HCT116 (cell line): Measurements from ENCODE around the gene ARID4A. TPM values are rescaled to one million over a fixed set of nuclear protein-coding genes. Genes with fewer than 3 reads are reported as not detected.

Experiments
- ATAC-seq: fragments of 200-7000 bp; cut with Tn5 transposase; 2 replicates; pipeline ENCODE4 v1.9.1; 2020; ENCODE audit warnings: mild to moderate bottlenecking, moderate library complexity
- BruUV-seq: library from RNA; stranded (reverse); fragments of 400-500 nt; replicated peaks from 2 replicates; lab custom pipeline; 2021; lab: Mats Ljungman, UMichigan
- CTCF ChIA-PET: fragments of 300-600 bp; sonication (Branson Sonifier 250); formaldehyde crosslinking; loops from one replicate; lab custom pipeline; 2021; ENCODE audit warnings: antibody characterized with exemption; lab: Charles Lee
- POLR2A ChIA-PET: fragments of 300-600, 350-600 bp; sonication (Branson Sonifier 250); formaldehyde crosslinking; loops from one replicate; lab custom pipeline; 2021; ENCODE audit warnings: antibody characterized with exemption; lab: Charles Lee
- RAD21 ChIA-PET, 2 experiments: fragments of 300-600 bp; sonication (Branson Sonifier 250); formaldehyde crosslinking; loops; one replicate each; lab custom pipeline; 2023; ENCODE audit warnings: low total read pairs in 2 of 2; ENCODE audit not compliant: uncharacterized antibody in 2 of 2, unreplicated experiment in 2 of 2, low non-redundant PET in 1 of 2; lab: Charles Lee
- DNase-seq: peaks from one replicate; pipeline ENCODE4 v3.0.0-alpha.2; 2010; ENCODE audit warnings: low read depth, low spot score
- H2AFZ ChIP-seq: fragments of 200-600 bp; shearing (Covaris generic), sonication (generic); 2 replicates; pipeline ENCODE4 v1.6.1; 2017; ENCODE audit warnings: low read depth, mixed run types, mixed read lengths, antibody characterized with exemption, low read length; ENCODE audit not compliant: poor library complexity, severe bottlenecking
- H3K27ac ChIP-seq: 2 replicates; pipeline ENCODE4 v1.5.1; 2012; ENCODE audit warnings: low read depth, low read length
- H3K27me3 ChIP-seq: fragments of 200-600 bp; sonication (generic); 2 replicates; pipeline ENCODE4 v1.6.1; 2016; ENCODE audit warnings: mixed run types, low read length, mixed read lengths; ENCODE audit not compliant: insufficient read depth
- H3K36me3 ChIP-seq, 2 experiments: fragments of 200-500 bp in 1 of 2; fragments of 200-600 bp in 1 of 2; sonication (Bioruptor generic) in 1 of 2; sonication (generic) in 1 of 2; 2 replicates each; pipeline versions ENCODE4 v1.5.1 to v1.6.1; 2014 to 2016; ENCODE audit warnings: low read length in 2 of 2, inconsistent platforms in 1 of 2, mixed read lengths in 1 of 2, mixed run types in 1 of 2; ENCODE audit not compliant: insufficient read depth in 2 of 2, control insufficient read depth in 1 of 2
- H3K4me1 ChIP-seq, 2 experiments: fragments of 200-600 bp in 1 of 2; sonication (generic) in 1 of 2; 2 replicates each; pipeline versions ENCODE4 v1.5.1 to v1.6.1; 2012 to 2017; ENCODE audit warnings: low read length in 2 of 2, inconsistent platforms in 1 of 2, mild to moderate bottlenecking in 1 of 2, mixed read lengths in 1 of 2, mixed run types in 1 of 2, moderate library complexity in 1 of 2; ENCODE audit not compliant: insufficient read depth in 2 of 2, control insufficient read depth in 1 of 2
- H3K4me2 ChIP-seq: fragments of 200-600 bp; sonication (generic); 2 replicates; pipeline ENCODE4 v1.6.1; 2017; ENCODE audit warnings: mixed run types, low read length, mixed read lengths
- H3K4me3 ChIP-seq, 2 experiments: fragments of 200-600 bp in 1 of 2; sonication (generic) in 1 of 2; replicated peaks in 1 of 2; 2 replicates each; pipeline ENCODE4 v1.5.1; 2011 to 2016; ENCODE audit warnings: low read length in 2 of 2, control low read depth in 1 of 2, low read depth in 1 of 2, mild to moderate bottlenecking in 1 of 2, mixed read lengths in 1 of 2, mixed run types in 1 of 2
- H3K79me2 ChIP-seq: fragments of 200-600 bp; sonication (generic); 2 replicates; pipeline ENCODE4 v1.6.1; 2017; ENCODE audit warnings: mild to moderate bottlenecking, mixed run types, low read length, moderate library complexity, mixed read lengths; ENCODE audit not compliant: insufficient read depth
- H3K9ac ChIP-seq: fragments of 200-600 bp; sonication (generic); 2 replicates; pipeline ENCODE4 v1.6.1; 2016; ENCODE audit warnings: low read length, mixed read lengths
- H3K9me2 ChIP-seq: fragments of 200-600 bp; sonication (generic), shearing (Covaris generic); 2 replicates; pipeline ENCODE4 v1.6.1; 2017; ENCODE audit warnings: mixed run types, mild to moderate bottlenecking, moderate library complexity; ENCODE audit not compliant: insufficient read depth
- H3K9me3 ChIP-seq, 2 experiments: fragments of 200-500 bp in 1 of 2; fragments of 200-600 bp in 1 of 2; sonication (Bioruptor generic) in 1 of 2; sonication (generic) in 1 of 2; 2 replicates each; pipeline ENCODE4 v1.6.1; 2014 to 2017; ENCODE audit warnings: low read length in 2 of 2, mixed read lengths in 2 of 2, inconsistent platforms in 1 of 2, low read depth in 1 of 2, mild to moderate bottlenecking in 1 of 2, mixed run types in 1 of 2, moderate library complexity in 1 of 2; ENCODE audit not compliant: control insufficient read depth in 1 of 2, insufficient read depth in 1 of 2
- H4K20me1 ChIP-seq: fragments of 200-600 bp; sonication (generic), shearing (Covaris generic); 2 replicates; pipeline ENCODE4 v1.6.1; 2017; ENCODE audit warnings: mixed run types, mild to moderate bottlenecking, moderate library complexity; ENCODE audit not compliant: insufficient read depth
- ATF3 ChIP-seq: IDR thresholded peaks from 2 replicates; pipeline ENCODE4 v1.6.1; 2012
- CEBPB ChIP-seq: IDR thresholded peaks from 2 replicates; pipeline ENCODE4 v1.6.1; 2012; ENCODE audit warnings: low read depth
- CTCF ChIP-seq, 3 experiments: fragments of 200-600 bp in 1 of 3; sonication (generic) in 1 of 3; IDR thresholded peaks in 2 of 3; conservative IDR thresholded peaks in 1 of 3; 2 replicates each; pipeline ENCODE4 v1.5.1; 2012 to 2017; ENCODE audit warnings: low read depth in 2 of 3, low read length in 2 of 3, antibody characterized with exemption in 1 of 3, borderline replicate concordance in 1 of 3, control low read depth in 1 of 3, mild to moderate bottlenecking in 1 of 3, mixed read lengths in 1 of 3, mixed run types in 1 of 3, moderate library complexity in 1 of 3; ENCODE audit not compliant: insufficient read depth in 1 of 3
- ELF1 ChIP-seq: IDR thresholded peaks from 2 replicates; pipeline ENCODE4 v1.6.1; 2012; ENCODE audit warnings: low read depth, borderline replicate concordance
- EZH2 ChIP-seq: fragments of 200-600 bp; sonication (generic); IDR thresholded peaks from 2 replicates; pipeline ENCODE4 v1.6.1; 2017; ENCODE audit warnings: antibody characterized with exemption, mixed run types
- EZH2phosphoT487 ChIP-seq: fragments of 200-600 bp; IDR thresholded peaks from 2 replicates; pipeline ENCODE4 v1.6.1; 2018; ENCODE audit warnings: antibody characterized with exemption, borderline replicate concordance
- FOSL1 ChIP-seq: IDR thresholded peaks from 2 replicates; pipeline ENCODE4 v1.6.1; 2012; ENCODE audit warnings: low read depth
- MAX ChIP-seq: IDR thresholded peaks from 2 replicates; pipeline ENCODE4 v1.6.1; 2012
- POLR2A ChIP-seq: IDR thresholded peaks from 2 replicates; pipeline ENCODE4 v1.7.0; 2011; ENCODE audit warnings: borderline replicate concordance; ENCODE audit not compliant: insufficient read depth, insufficient read length; ENCODE audit errors: extremely low read depth
- RAD21 ChIP-seq: IDR thresholded peaks from 2 replicates; pipeline ENCODE4 v1.6.1; 2012; ENCODE audit warnings: low read depth, mild to moderate bottlenecking
- SIN3A ChIP-seq: IDR thresholded peaks from 2 replicates; pipeline ENCODE4 v1.6.1; 2012; ENCODE audit warnings: low read depth
- SP1 ChIP-seq: IDR thresholded peaks from 2 replicates; pipeline ENCODE4 v1.6.1; 2012; ENCODE audit warnings: low read depth
- SRF ChIP-seq: IDR thresholded peaks from 2 replicates; pipeline ENCODE4 v1.6.1; 2012; ENCODE audit warnings: low read depth
- YY1 ChIP-seq: IDR thresholded peaks from 2 replicates; pipeline ENCODE4 v1.6.1; 2011; ENCODE audit warnings: low read length, low read depth, moderate library complexity, mild to moderate bottlenecking; ENCODE audit not compliant: insufficient replicate concordance; ENCODE audit errors: extremely low read depth
- ZBTB33 ChIP-seq: IDR thresholded peaks from 2 replicates; pipeline ENCODE4 v1.6.1; 2011; ENCODE audit warnings: mild to moderate bottlenecking, low read length, moderate library complexity; ENCODE audit not compliant: insufficient replicate concordance; ENCODE audit errors: extremely low read depth
- ZNF274 ChIP-seq: fragments of 200-500 bp; sonication (Bioruptor generic); IDR thresholded peaks from 2 replicates; pipeline ENCODE4 v1.6.1; 2014; ENCODE audit warnings: mild to moderate bottlenecking, low read depth, low read length, inconsistent platforms
- intact Hi-C: fragments of 100-400 bp; cut with micrococcal nuclease; formaldehyde crosslinking; loops from 2 replicates; pipeline ENCODE4 v1.10.0; 2022
- total RNA-seq: library from RNA; stranded (reverse); gene quantifications from one replicate; pipeline ENCODE4 v1.2.1, GENCODE V29; 2021; ENCODE audit not compliant: unreplicated experiment

ARID4A gene
- total RNA-seq, 1 experiment from 2014 or later, result 13.9 TPM

GRCh38 chr14:58278177-58278576, 20.2 kb upstream of the ARID4A start (continued):
- TF ChIP-seq ZBTB33 (no peak), RAD21 (no peak), ELF1 (no peak), ATF3 (no peak)

GRCh38 chr14:58280954-58281787, 17.2 kb upstream of the ARID4A start:
- Histone ChIP-seq H3K9ac (no peak overlapping the region), H3K27me3 (no peaks in the 10 kb centered on the region), H2AFZ (no peak overlapping the region), H3K4me3 (no peak overlapping the region), H4K20me1 (peaks cover 8% of the 10 kb centered on the region), H3K4me1 (no peaks in the 10 kb centered on the region), H3K9me3 (no peaks in the 10 kb centered on the region), H3K9me2 (no peaks in the 10 kb centered on the region), H3K79me2 (peaks cover 99% of the 10 kb centered on the region), H3K36me3 (peaks cover 22 to 37% of the 10 kb centered on the region in 2 experiments), H3K4me2 (no peak overlapping the region), H3K27ac (no peak overlapping the region)
- CTCF ChIA-PET, result no interaction called here
- intact Hi-C loops, result no loop called here
- no TSS peak for BruUV-seq
- POLR2A ChIA-PET, result interaction anchor here (0.6 to 2.3 kb wide), 2 partner anchors 17 to 66 kb away, joined by 3 to 8 read pairs; partner anchors contain the start of gene ARID4A
- RAD21 ChIA-PET, result no interaction called here
- DNase-seq (no peak), ATAC-seq (no peak)
- TF ChIP-seq EZH2phosphoT487 (no peak), CEBPB (no peak), POLR2A (no peak), ZNF274 (no peak), EZH2 (no peak), ELF1 (no peak), YY1 (no peak), SP1 (no peak), SIN3A (no peak), CTCF (IDR thresholded peaks at IDR 0.05 in 2 of 3, conservative IDR thresholded peaks at IDR 0.05 in 1 of 3; ENCODE audit: borderline replicate concordance in 1 of 3, insufficient read depth in 1 of 3, low read depth in 2 of 3, low read length in 2 of 3) (no peak), FOSL1 (no peak), SRF (no peak), MAX (no peak), RAD21 (no peak)
